ENCODE measurements around the gene EMCN. TPM values are rescaled to one million over a fixed set of nuclear protein-coding genes. Genes with fewer than 3 reads are reported as not detected.
"Not testable (repeated sequence)": the region's sequence is repeated elsewhere in the genome, so short reads cannot be mapped to it uniquely, and the experiment has no call there.

The EMCN gene
- total RNA-seq, 2 donors from 2014 or later = 3.4 to 6.6 TPM

DNA sequence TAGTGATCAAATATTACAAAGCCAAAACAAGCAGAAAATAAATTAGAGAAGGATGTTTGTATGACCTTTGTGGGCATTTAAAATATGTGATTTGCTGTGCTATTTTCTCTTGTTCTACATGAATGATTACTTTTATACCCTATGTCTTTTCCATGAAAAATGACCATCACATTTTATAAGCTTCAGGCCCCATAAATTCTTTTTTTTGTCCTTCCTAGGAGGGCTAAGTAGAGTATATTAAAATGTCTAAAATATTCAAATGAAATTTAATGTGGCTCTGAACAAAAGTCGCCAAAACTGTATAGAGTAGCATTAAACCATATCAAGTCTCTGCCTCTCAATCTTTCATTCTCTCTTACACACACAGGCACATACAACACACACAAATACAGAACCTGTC lies 15.9 kb upstream of the EMCN start:
- 89 to 93% methylated on average over 1 of the region's 1 CpG for WGBS, 2 donors
- intact Hi-C loops (cut with DNase I) = no loop called here
- H3K27ac ChIP-seq = no peak overlapping the region
- no peaks in the 10 kb centered on the region for H3K27me3 ChIP-seq
- TF ChIP-seq, protein P1, sequence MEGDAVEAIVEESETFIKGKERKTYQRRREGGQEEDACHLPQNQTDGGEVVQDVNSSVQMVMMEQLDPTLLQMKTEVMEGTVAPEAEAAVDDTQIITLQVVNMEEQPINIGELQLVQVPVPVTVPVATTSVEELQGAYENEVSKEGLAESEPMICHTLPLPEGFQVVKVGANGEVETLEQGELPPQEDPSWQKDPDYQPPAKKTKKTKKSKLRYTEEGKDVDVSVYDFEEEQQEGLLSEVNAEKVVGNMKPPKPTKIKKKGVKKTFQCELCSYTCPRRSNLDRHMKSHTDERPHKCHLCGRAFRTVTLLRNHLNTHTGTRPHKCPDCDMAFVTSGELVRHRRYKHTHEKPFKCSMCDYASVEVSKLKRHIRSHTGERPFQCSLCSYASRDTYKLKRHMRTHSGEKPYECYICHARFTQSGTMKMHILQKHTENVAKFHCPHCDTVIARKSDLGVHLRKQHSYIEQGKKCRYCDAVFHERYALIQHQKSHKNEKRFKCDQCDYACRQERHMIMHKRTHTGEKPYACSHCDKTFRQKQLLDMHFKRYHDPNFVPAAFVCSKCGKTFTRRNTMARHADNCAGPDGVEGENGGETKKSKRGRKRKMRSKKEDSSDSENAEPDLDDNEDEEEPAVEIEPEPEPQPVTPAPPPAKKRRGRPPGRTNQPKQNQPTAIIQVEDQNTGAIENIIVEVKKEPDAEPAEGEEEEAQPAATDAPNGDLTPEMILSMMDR (IDR thresholded peaks at IDR 0.05) = no peak
- TF ChIP-seq POLR2A (IDR thresholded peaks at IDR 0.05) = no peak
- H3K4me3 ChIP-seq = no peak overlapping the region
- no peaks in the 10 kb centered on the region for H3K9me3 ChIP-seq
- no peaks in the 10 kb centered on the region for H3K4me1 ChIP-seq
- no peak for ATAC-seq
- H3K36me3 ChIP-seq (replicated peaks in 1 of 2; ENCODE audit: insufficient read depth in 1 of 2, low read depth in 2 of 2) = no peaks in the 10 kb centered on the region
- no peak for DNase-seq

DNA sequence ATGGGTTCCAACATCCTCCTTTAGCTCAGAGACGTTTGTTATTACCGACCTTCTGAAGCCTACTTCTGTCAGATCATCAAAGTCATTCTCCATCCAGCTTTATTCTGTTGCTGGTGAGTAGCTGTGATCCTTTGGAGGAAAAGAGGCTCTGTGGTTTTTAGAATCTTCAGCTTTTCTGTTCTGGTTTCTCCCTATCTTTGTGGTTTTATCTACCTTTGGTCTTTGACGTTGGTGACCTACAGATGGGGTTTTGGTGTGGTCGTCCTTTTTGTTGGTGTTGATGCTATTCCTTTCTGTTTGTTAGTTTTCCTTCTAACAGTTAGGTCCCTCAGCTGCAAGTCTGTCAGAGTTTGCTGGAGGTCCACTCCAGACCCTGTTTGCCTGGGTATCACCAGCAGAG lies 12.3 kb upstream of the EMCN start:
- DNase-seq; H3K4me3 ChIP-seq; H3K27ac ChIP-seq; ATAC-seq; H3K27me3 ChIP-seq; H3K4me1 ChIP-seq; H3K9me3 ChIP-seq; H3K36me3 ChIP-seq (replicated peaks in 1 of 2; ENCODE audit: insufficient read depth in 1 of 2, low read depth in 2 of 2); intact Hi-C loops (cut with DNase I): not testable (repeated sequence)
- WGBS, 2 donors = 71 to 73% methylated on average over 4 of the region's 4 CpGs

DNA sequence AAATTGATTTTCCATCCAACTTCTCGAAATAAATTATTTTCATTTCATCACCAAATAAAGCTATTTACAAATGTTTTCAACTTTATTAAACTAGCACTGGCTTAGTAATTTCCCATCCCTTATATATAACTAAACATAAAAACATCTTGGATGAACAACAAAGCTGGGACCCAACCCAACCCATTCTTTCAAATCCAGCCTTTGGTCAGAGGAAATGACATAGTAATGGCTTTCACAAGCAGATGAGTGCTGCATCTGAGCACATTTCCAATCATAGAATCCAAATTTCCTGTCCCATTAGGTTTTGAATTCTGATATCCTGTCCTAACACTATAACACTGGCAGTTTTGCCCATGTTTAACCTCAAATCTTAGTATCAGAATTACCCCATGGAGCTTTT lies 7.9 kb upstream of the EMCN start:
- WGBS, 2 donors = 37 to 44% methylated on average over 1 of the region's 1 CpG
- H3K36me3 ChIP-seq (replicated peaks in 1 of 2; ENCODE audit: insufficient read depth in 1 of 2, low read depth in 2 of 2) = no peaks in the 10 kb centered on the region
- no peaks in the 10 kb centered on the region for H3K9me3 ChIP-seq
- no peak for TF ChIP-seq POLR2A (IDR thresholded peaks at IDR 0.05)
- TF ChIP-seq, protein P1 (IDR thresholded peaks at IDR 0.05) = no peak
- H3K27ac ChIP-seq = no peak overlapping the region
- intact Hi-C loops (cut with DNase I) = no loop called here
- no peaks in the 10 kb centered on the region for H3K4me1 ChIP-seq
- H3K4me3 ChIP-seq = no peak overlapping the region
- no peaks in the 10 kb centered on the region for H3K27me3 ChIP-seq
- no peak for DNase-seq
- no peak for ATAC-seq

DNA sequence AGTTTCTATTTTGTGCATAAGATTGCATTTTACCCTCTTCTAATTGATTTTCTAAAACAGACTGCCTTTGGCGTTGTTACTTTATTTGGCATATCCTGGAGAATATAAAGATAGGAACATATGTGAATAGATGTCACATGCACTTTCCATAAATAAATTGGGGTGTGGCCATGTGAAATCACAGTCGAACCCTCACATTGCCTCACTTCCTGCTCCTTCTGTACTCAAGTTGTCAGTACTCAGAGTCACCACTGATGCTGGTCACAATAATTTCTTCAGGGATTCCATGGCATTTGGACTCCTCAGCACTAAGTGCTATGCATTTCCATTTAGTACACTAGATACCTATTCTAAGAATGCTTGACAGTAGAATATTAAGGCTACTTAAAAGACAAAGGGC lies 1.4 kb upstream of the EMCN start:
- Histone ChIP-seq H3K4me3 (no peak overlapping the region), H3K27me3 (no peaks in the 10 kb centered on the region), H3K4me1 (no peaks in the 10 kb centered on the region), H3K9me3 (no peaks in the 10 kb centered on the region), H3K27ac (no peak overlapping the region), H3K36me3 (replicated peaks in 1 of 2; ENCODE audit: insufficient read depth in 1 of 2, low read depth in 2 of 2) (no peaks in the 10 kb centered on the region)
- ATAC-seq (no peak), DNase-seq (no peak)
- TF ChIP-seq, protein P1 (IDR thresholded peaks at IDR 0.05) = no peak
- no peak for TF ChIP-seq POLR2A (IDR thresholded peaks at IDR 0.05)
- intact Hi-C loops (cut with DNase I) = no loop called here
- 36 to 57% methylated on average over 2 of the region's 2 CpGs for WGBS, 2 donors

DNA sequence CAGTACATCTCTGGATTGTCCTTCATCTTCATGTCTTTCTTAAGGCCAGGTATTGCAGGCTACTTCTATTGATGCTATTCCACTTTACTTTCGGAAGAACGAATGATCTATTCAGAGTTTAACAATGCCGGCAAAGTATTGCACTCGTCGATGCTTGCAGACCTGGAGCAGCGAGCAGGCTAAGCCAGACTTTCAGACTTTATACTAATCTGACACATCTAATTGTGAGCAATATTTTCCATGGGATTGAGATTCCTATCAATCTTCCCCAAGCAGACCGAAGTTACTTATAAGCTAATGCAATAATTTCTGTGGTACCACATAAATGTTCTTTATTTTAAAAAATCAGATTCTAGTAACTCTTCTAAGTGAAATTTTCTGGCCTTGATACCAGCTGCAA lies 1.6 kb downstream of the EMCN start:
- TF ChIP-seq, protein P1 (IDR thresholded peaks at IDR 0.05) = no peak
- TF ChIP-seq POLR2A (IDR thresholded peaks at IDR 0.05) = no peak
- H3K27ac ChIP-seq = no peak overlapping the region

More for the DNA sequence above, 1.6 kb downstream of the EMCN start:
- 76 to 88% methylated on average over 7 of the region's 7 CpGs for WGBS, 2 donors
- no peaks in the 10 kb centered on the region for H3K4me1 ChIP-seq
- H3K36me3 ChIP-seq (replicated peaks in 1 of 2; ENCODE audit: insufficient read depth in 1 of 2, low read depth in 2 of 2) = no peaks in the 10 kb centered on the region
- H3K4me3 ChIP-seq = no peak overlapping the region
- H3K27me3 ChIP-seq = no peaks in the 10 kb centered on the region
- no peaks in the 10 kb centered on the region for H3K9me3 ChIP-seq
- intact Hi-C loops (cut with DNase I) = no loop called here
- ATAC-seq (no peak), DNase-seq (no peak)

Data from body of pancreas (tissue), 4 donors.